Vagina (tissue), 2 donors: ENCODE results near the gene TK1. TPM values are rescaled to one million over a fixed set of nuclear protein-coding genes. Genes with fewer than 3 reads are reported as not detected.

Experiments
- DNase-seq, 2 donors: peaks; one replicate each; pipeline ENCODE4 v3.0.0-alpha.2; 2017; ENCODE audit errors: extremely low spot score in 2 of 2
- H3K27ac ChIP-seq: fragments of 200-600 bp; sonication (generic); one replicate; pipeline ENCODE4 v1.5.1; 2019
- H3K27me3 ChIP-seq: fragments of 200-600 bp; sonication (generic); one replicate; pipeline ENCODE4 v1.5.1; 2019
- H3K36me3 ChIP-seq, 2 donors: fragments of 200-600 bp; sonication (generic); one replicate each; pipeline ENCODE4 v1.5.1; 2017 to 2019
- H3K4me1 ChIP-seq: fragments of 200-600 bp; sonication (generic); one replicate; pipeline ENCODE4 v1.5.1; 2019
- H3K4me3 ChIP-seq, 2 donors: fragments of 200-600 bp; sonication (generic); 1 replicate in 1 of 2; 2 replicates in 1 of 2; pipeline ENCODE4 v1.5.1; 2016 to 2019
- H3K9me3 ChIP-seq: fragments of 200-600 bp; sonication (generic); one replicate; pipeline ENCODE4 v1.5.1; 2019
- POLR2A ChIP-seq, 2 donors: fragments of 450-650 bp; IDR thresholded peaks; one replicate each; pipeline ENCODE4 v1.6.1; 2017; ENCODE audit warnings: antibody characterized with exemption in 2 of 2, mild to moderate bottlenecking in 2 of 2, moderate library complexity in 2 of 2
- POLR2AphosphoS5 ChIP-seq, 2 donors: sonication (generic); formaldehyde crosslinking; IDR thresholded peaks; one replicate each; pipeline ENCODE4 v1.9.0; 2017; ENCODE audit warnings: antibody characterized with exemption in 2 of 2, mild to moderate bottlenecking in 2 of 2, low read depth in 1 of 2; ENCODE audit not compliant: insufficient read depth in 1 of 2
- intact Hi-C: fragments of 100-400 bp; cut with DNase I; formaldehyde crosslinking; loops from one replicate; pipeline ENCODE4 v1.15.1; 2023
- total RNA-seq: library from RNA; depleted of rRNA; stranded (reverse); fragments of >200 nt; gene quantifications from one replicate; pipeline ENCODE4 v1.2.3, GENCODE V29; 2016
- TF ChIP-seq, protein P1 (sequence below), 3 experiments: fragments of 450-650 bp in 2 of 3; fragments of 200-600 bp in 1 of 3; sonication (generic) in 1 of 3; IDR thresholded peaks; one replicate each; pipeline ENCODE4 v1.5.1; 2017 to 2019; ENCODE audit warnings: antibody characterized with exemption in 3 of 3, mild to moderate bottlenecking in 2 of 3, moderate library complexity in 2 of 3

TK1 gene
- total RNA-seq, 1 donor from 2014 or later = 3.7 TPM

DNA sequence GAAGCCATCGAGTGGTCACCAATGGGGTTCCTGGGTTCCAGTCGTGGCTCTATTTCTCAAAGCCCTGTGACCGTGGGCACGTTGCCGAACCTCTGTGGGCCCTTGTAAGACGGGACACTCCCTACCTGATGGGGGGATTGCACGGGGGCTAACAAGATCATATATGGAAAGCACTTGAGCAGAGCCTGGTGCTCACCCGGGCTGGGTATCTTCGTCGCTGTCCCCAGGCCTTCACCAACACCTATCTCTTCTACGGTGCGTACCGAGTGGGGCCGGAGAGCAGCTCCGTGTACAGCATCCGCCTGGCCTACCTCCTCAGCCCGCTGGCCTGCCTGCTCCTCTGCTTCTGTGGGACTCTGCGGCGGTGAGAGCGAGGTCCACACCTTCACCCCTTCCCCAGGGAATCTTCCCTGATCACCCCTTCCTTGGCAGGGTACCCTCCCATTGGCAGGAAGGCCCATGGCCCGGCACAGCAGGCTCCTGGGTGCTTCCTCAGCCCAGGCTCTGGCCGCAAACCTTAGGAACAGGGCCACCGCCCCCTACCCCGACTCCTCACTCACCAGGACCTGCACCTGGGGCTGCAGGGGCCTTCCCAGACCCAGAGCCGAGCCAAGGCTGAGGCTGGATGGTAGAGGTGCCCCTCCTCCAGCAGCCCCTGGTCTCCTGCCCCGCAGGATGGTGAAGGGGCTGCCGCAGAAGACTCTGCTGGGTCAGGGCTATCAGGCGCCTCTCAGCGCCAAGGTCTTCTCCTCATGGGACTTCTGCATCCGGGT lies 53.5 kb downstream of the TK1 start:
- H3K9me3 ChIP-seq = no peaks in the 10 kb centered on the region
- no peaks in the 10 kb centered on the region for H3K27me3 ChIP-seq
- no peak for DNase-seq
- H3K36me3 ChIP-seq = no peaks in the 10 kb centered on the region
- H3K27ac ChIP-seq = no peak overlapping the region
- TF ChIP-seq POLR2A (IDR thresholded peaks at IDR 0.05) = no peak
- TF ChIP-seq, protein P1, sequence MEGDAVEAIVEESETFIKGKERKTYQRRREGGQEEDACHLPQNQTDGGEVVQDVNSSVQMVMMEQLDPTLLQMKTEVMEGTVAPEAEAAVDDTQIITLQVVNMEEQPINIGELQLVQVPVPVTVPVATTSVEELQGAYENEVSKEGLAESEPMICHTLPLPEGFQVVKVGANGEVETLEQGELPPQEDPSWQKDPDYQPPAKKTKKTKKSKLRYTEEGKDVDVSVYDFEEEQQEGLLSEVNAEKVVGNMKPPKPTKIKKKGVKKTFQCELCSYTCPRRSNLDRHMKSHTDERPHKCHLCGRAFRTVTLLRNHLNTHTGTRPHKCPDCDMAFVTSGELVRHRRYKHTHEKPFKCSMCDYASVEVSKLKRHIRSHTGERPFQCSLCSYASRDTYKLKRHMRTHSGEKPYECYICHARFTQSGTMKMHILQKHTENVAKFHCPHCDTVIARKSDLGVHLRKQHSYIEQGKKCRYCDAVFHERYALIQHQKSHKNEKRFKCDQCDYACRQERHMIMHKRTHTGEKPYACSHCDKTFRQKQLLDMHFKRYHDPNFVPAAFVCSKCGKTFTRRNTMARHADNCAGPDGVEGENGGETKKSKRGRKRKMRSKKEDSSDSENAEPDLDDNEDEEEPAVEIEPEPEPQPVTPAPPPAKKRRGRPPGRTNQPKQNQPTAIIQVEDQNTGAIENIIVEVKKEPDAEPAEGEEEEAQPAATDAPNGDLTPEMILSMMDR (IDR thresholded peaks at IDR 0.05) = no peak
- TF ChIP-seq POLR2AphosphoS5 (IDR thresholded peaks at IDR 0.05; ENCODE audit: insufficient read depth in 1 of 2, low read depth in 1 of 2) = no peak
- intact Hi-C loops = no loop called here
- no peak overlapping the region for H3K4me3 ChIP-seq
- H3K4me1 ChIP-seq = peaks cover 41% of the 10 kb centered on the region

DNA sequence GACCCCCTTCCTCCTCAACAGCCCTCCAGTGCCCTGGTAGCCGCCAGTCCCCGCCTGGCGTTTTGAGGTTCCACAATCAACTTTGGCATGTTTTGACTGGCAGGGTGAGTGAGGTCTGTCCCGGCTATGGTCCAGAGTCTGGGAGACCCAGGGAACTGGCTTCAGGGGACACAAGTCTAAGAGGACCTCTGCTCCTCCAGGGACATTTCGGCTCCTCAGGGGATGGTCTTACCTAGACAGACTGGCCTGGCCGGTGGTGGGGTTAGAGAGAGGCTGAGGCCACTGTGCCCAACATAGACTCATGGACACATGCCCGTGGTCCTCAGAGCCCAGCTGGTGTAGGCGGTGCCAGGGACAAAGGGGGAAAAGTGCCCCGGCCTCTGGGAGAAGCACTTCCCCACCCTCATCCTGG lies 54.1 kb downstream of the TK1 start:
- no peaks in the 10 kb centered on the region for H3K9me3 ChIP-seq
- H3K4me3 ChIP-seq = no peak overlapping the region
- H3K36me3 ChIP-seq = no peaks in the 10 kb centered on the region
- peaks cover 47% of the 10 kb centered on the region for H3K4me1 ChIP-seq
- H3K27ac ChIP-seq = peak overlapping the region; percentile 48
- TF ChIP-seq POLR2AphosphoS5 (IDR thresholded peaks at IDR 0.05; ENCODE audit: insufficient read depth in 1 of 2, low read depth in 1 of 2) = no peak
- no peaks in the 10 kb centered on the region for H3K27me3 ChIP-seq
- intact Hi-C loops = no loop called here
- DNase-seq = no peak

DNA sequence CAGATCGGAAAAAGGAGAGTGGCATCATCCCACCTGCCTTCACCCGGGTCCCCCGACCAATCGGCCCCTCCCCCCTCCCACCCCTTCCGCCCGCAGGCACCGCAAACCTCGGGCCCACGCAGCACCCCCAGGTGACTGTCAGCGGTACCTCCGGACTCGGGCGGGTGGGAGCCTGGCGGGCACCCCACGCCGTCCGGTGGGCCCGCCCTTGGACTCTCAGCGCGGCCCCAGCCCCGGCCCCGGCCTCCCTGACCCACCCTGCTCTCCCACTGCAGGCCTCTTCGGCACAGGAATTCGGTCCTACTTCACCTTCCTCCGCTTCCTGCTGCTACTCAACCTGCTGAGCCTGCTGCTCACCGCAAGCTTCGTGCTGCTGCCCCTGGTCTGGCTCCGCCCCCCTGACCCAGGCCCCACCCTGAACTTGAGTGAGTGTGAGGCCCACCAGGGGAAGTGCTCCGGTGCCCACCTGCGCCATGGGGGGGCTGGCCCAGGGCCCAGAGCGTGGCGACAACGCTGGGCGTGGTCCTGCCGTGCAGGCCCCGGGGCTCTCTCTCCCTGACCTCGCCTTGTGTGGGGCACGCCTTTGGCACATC lies 54.7 kb downstream of the TK1 start:
- Histone ChIP-seq H3K4me1 (peaks cover 53% of the 10 kb centered on the region), H3K4me3 (peak overlapping the region; percentile 32 to 37), H3K36me3 (no peaks in the 10 kb centered on the region), H3K27me3 (no peaks in the 10 kb centered on the region), H3K27ac (peak overlapping the region; percentile 48), H3K9me3 (no peaks in the 10 kb centered on the region)
- no peak for DNase-seq
- intact Hi-C loops = no loop called here
- TF ChIP-seq POLR2A (IDR thresholded peaks at IDR 0.05) (no peak), POLR2AphosphoS5 (IDR thresholded peaks at IDR 0.05; ENCODE audit: insufficient read depth in 1 of 2, low read depth in 1 of 2) (peak in 1 of 2 donors; percentile 63)

DNA sequence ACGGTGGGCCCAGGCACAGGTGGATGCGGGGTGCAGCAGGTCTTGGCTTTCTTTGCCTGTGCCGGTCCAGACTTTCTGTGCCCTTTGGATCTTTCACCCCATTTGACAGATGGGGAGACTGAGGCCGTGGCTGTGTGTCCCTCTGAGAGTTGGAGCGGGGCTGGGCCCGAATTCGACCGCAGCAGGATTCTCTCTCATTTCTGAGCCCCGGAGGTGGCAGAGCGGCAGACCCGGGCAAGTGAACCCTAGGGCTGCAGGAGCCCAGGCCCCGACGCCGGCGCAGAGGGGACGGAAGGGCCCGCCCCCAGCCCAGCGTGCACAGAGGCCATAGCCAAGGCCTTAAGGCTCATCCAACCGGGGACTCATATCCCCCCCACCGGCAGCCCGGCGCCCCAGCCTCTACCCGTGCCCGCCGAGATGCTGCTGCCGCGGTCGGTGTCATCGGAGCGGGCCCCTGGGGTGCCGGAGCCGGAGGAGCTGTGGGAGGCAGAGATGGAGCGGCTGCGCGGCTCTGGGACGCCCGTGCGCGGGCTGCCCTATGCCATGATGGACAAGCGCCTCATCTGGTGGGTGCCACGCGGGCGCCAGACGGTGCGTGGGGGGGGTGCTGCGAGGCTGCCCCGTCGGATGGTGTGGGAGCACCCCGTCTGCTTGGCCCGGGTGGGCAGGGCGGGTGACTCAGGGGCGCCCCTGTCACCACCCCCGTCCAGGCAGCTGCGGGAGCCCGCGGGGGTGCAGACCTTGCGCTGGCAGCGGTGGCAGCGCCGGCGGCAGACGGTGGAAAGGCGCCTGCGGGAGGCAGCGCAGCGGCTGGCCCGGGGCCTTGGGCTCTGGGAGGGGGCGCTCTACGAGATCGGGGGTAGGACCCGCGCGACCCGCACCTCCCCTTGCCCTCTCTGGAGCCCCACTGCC lies 55.4 kb downstream of the TK1 start:
- DNase-seq = no peak
- no peaks in the 10 kb centered on the region for H3K36me3 ChIP-seq
- peak overlapping the region; percentile 32 to 37 for H3K4me3 ChIP-seq
- H3K9me3 ChIP-seq = no peaks in the 10 kb centered on the region
- intact Hi-C loops = no loop called here
- H3K4me1 ChIP-seq = peaks cover 60% of the 10 kb centered on the region
- H3K27ac ChIP-seq = peak overlapping the region; percentile 48
- no peaks in the 10 kb centered on the region for H3K27me3 ChIP-seq
- TF ChIP-seq POLR2A (IDR thresholded peaks at IDR 0.05) (no peak), POLR2AphosphoS5 (IDR thresholded peaks at IDR 0.05; ENCODE audit: insufficient read depth in 1 of 2, low read depth in 1 of 2) (no peak)
- TF ChIP-seq, protein P1 (IDR thresholded peaks at IDR 0.05) = no peak

DNA sequence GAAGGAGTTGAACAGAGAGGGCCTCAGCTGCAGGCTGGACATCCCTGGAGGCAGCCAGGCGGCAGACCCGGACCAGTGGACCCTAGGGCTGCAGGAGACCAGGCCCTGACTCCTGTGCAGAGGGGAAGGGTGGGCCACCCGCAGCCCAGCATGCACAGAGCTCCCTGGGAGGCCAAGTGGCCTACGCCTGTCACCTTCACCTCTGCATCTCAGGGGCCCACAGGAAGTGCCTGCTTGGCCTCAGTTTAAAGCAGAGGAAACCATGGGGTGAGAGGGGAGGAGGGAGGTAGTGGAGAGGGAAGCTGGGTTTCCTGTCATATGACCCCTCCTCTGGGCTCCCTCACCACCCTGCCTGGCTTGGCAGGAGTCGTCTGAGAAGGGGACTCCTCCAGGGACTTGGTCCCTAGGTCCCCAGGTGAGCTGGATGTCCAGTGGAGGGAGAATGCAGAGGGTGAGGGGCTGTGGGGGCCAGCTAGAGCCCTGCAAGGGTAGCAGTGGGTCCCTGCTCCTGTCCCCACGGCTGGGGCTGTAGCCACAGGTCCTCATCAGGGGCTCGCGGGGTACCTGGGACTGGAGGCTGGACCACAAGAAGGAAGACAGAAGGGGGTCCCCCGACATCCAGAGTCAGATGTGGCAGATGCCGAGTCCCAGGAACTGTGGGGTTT lies 56.3 kb downstream of the TK1 start, which contains the start of gene TMC8:
TSS of gene TMC8 (plus strand) at position 335 of the 665 bp plus-strand sequence. CDS start 818 bp downstream, outside the sequence.
- Histone ChIP-seq H3K27ac (peak within 1 kb of the TSS; percentile 48), H3K4me3 (peak within 1 kb of the TSS; percentile 32 to 37), H3K4me1 (peaks cover 69% of the 10 kb centered on the region), H3K36me3 (no peaks in the 10 kb centered on the region), H3K27me3 (no peaks in the 10 kb centered on the region), H3K9me3 (no peaks in the 10 kb centered on the region)
- peak in 1 of 2 donors; percentile 44 for TF ChIP-seq POLR2AphosphoS5 (IDR thresholded peaks at IDR 0.05; ENCODE audit: insufficient read depth in 1 of 2, low read depth in 1 of 2)
- TF ChIP-seq, protein P1 (IDR thresholded peaks at IDR 0.05) = no peak
- no peak for TF ChIP-seq POLR2A (IDR thresholded peaks at IDR 0.05)
- intact Hi-C loops = no loop called here
- no peak for DNase-seq
